Smooth muscle cell (in vitro differentiated cells): ENCODE measurements around the gene TSPAN3. TPM values are rescaled to one million over a fixed set of nuclear protein-coding genes. Genes with fewer than 3 reads are reported as not detected.

Experiments used
- DNase-seq: peaks from one replicate; lab custom pipeline; 2025; ENCODE audit not compliant: unreplicated experiment; lab: John Stamatoyannopoulos, UW
- H2AFZ ChIP-seq: fragments of 200-600 bp; sonication (generic); 2 replicates; pipeline ENCODE4 v1.6.0; 2016; ENCODE audit warnings: antibody characterized with exemption, low read depth, mild to moderate bottlenecking
- H3F3A ChIP-seq: fragments of 200-600 bp; sonication (generic); 2 replicates; pipeline ENCODE4 v1.6.0; 2017; ENCODE audit warnings: antibody characterized with exemption, low read depth
- H3K27ac ChIP-seq: fragments of 200-600 bp; sonication (generic); 2 replicates; pipeline ENCODE4 v1.5.1; 2016; ENCODE audit warnings: low read depth, mild to moderate bottlenecking
- H3K27me3 ChIP-seq: fragments of 200-600 bp; sonication (generic); 2 replicates; pipeline ENCODE4 v1.6.1; 2016; ENCODE audit warnings: low read depth, mild to moderate bottlenecking
- H3K36me3 ChIP-seq: fragments of 200-600 bp; sonication (generic); 2 replicates; pipeline ENCODE4 v1.5.1; 2016; ENCODE audit warnings: low read depth
- H3K4me1 ChIP-seq: fragments of 200-600 bp; sonication (generic); 2 replicates; pipeline ENCODE4 v1.5.1; 2016; ENCODE audit warnings: low read depth
- H3K4me2 ChIP-seq: fragments of 200-600 bp; sonication (generic); 2 replicates; pipeline ENCODE4 v1.6.0; 2016; ENCODE audit warnings: mild to moderate bottlenecking
- H3K4me3 ChIP-seq: fragments of 200-600 bp; sonication (generic); 2 replicates; pipeline ENCODE4 v1.5.1; 2016; ENCODE audit warnings: mild to moderate bottlenecking
- H3K79me2 ChIP-seq: fragments of 200-600 bp; sonication (generic); 2 replicates; pipeline ENCODE4 v1.6.0; 2016; ENCODE audit warnings: low read depth, mild to moderate bottlenecking
- H3K9ac ChIP-seq: fragments of 200-600 bp; sonication (generic); 2 replicates; pipeline ENCODE4 v1.6.0; 2016; ENCODE audit warnings: low read depth
- H3K9me3 ChIP-seq: fragments of 200-600 bp; sonication (generic); replicated peaks from 2 replicates; pipeline ENCODE4 v1.5.1; 2016; ENCODE audit warnings: low read depth
- H4K20me1 ChIP-seq: fragments of 200-600 bp; sonication (generic); 2 replicates; pipeline ENCODE4 v1.6.0; 2016; ENCODE audit warnings: low read depth
- WGBS: methylation state at CpG from one replicate; pipeline ENCODE4 v1.1.7; 2016; ENCODE audit warnings: low lambda C conversion rate; 5-methylcytosine and 5-hydroxymethylcytosine counted together
- polyA plus RNA-seq: library from polyadenylated mRNA; unstranded; fragments of >200 nt; fragmentation: Nextera tagmentation; extraction: Ambion mirVana; gene quantifications from 2 replicates; pipeline ENCODE4 v1.2.1, GENCODE V29; 2016
- total RNA-seq: library from RNA; depleted of rRNA; stranded (reverse); fragments of >200 nt; gene quantifications from 2 replicates; pipeline ENCODE4 v1.2.3, GENCODE V29; 2014
- TF ChIP-seq, protein P1 (sequence below): fragments of 200-600 bp; sonication (generic); IDR thresholded peaks from 2 replicates; pipeline ENCODE4 v1.5.1; 2017; ENCODE audit warnings: borderline replicate concordance, mild to moderate bottlenecking, antibody characterized with exemption; ENCODE audit not compliant: insufficient read depth, poor library complexity, severe bottlenecking

The TSPAN3 gene
- total and polyA plus RNA-seq, 2 experiments from 2014 or later, result 257 to 276 TPM

DNA sequence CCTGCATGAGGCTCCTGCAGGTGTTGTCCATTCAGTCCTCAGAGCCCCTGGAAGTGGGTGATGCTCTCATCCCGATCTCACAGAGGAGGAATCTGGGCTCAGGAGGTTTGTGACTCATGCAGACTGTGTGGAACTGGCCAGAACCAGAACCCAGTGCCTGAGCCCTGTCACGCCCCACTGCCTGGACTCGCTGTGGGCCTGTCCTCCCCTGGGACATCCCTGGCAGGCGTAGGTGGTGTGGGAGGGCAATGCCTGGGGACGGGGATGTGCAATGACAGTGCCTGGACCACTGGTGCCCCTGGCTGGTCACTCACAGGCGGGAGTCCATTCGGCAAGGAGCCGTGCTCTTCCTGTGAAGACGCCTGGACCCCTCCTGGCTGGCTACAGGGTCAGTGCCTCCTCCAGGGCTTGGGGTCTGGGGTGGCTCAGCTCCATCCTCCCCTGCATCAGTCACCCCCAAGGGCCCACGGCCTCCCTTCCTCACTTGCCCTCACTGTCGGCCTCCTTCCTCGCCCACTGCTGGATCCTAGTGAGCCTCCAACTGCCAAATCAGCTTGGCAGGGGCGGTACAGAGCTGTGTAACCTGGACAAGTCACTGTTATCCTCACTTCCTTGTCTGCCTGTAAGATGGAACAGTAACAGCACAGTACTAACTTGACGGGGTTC, 61.1 kb downstream of the TSPAN3 start:
- TF ChIP-seq, protein P1, sequence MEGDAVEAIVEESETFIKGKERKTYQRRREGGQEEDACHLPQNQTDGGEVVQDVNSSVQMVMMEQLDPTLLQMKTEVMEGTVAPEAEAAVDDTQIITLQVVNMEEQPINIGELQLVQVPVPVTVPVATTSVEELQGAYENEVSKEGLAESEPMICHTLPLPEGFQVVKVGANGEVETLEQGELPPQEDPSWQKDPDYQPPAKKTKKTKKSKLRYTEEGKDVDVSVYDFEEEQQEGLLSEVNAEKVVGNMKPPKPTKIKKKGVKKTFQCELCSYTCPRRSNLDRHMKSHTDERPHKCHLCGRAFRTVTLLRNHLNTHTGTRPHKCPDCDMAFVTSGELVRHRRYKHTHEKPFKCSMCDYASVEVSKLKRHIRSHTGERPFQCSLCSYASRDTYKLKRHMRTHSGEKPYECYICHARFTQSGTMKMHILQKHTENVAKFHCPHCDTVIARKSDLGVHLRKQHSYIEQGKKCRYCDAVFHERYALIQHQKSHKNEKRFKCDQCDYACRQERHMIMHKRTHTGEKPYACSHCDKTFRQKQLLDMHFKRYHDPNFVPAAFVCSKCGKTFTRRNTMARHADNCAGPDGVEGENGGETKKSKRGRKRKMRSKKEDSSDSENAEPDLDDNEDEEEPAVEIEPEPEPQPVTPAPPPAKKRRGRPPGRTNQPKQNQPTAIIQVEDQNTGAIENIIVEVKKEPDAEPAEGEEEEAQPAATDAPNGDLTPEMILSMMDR, result no peak
- no peak overlapping the region for H3K27ac ChIP-seq
- DNase-seq, result no peak
- H3K4me2 ChIP-seq, result no peak overlapping the region
- no peaks in the 10 kb centered on the region for H3K36me3 ChIP-seq
- H3K4me1 ChIP-seq, result no peaks in the 10 kb centered on the region
- WGBS, result 87% methylated on average over 14 of the region's 14 CpGs
- no peak overlapping the region for H2AFZ ChIP-seq
- no peaks in the 10 kb centered on the region for H3K79me2 ChIP-seq
- H4K20me1 ChIP-seq, result no peaks in the 10 kb centered on the region
- no peaks in the 10 kb centered on the region for H3K9me3 ChIP-seq
- H3K27me3 ChIP-seq, result no peaks in the 10 kb centered on the region
- H3K9ac ChIP-seq, result no peak overlapping the region
- H3K4me3 ChIP-seq, result no peak overlapping the region
- H3F3A ChIP-seq, result no peaks in the 10 kb centered on the region

DNA sequence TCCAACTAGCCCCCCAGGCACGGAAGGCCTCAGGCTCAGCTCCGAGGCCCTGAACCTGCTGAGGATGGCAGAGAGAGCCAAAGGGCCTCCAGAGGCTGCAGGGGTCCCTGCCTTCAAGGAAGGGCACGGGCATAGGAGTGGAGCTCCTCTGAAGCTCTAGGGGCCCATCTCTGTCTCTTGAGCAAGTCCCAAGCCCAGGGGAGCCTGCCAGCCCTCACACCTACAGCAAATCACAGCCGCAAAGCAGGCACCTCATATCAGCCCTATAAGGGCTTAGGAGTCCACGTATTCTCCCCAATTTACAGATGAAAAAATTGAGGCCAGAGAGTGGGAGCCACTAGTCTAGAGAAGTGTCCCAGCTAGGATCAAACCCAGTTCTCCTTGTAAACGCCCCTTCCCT, 61.7 kb downstream of the TSPAN3 start:
- TF ChIP-seq, protein P1, result no peak

DNA sequence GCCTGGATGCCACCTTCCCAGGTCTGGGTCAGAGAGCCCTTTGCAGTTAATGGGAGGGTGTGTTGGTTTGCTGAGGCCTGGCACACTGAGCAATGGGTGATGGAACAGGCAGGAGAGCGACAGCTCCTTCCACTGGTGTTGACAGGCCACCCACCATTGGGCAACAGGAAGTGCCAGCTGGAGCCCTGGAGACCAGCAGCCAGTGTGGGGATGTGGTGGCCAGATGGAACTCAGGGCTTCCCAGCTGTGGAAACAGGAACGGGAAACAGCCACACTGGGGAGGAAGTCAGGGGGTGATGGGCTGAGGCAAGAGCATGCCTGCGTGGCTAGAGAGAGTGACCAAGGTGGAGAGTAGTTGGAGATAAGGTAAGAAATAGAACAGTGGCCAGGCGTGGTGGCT, 66.7 kb downstream of the TSPAN3 start:
- Histone ChIP-seq H3K9ac (no peak overlapping the region), H3K79me2 (no peaks in the 10 kb centered on the region), H3K4me3 (no peak overlapping the region), H3K4me2 (no peak overlapping the region), H2AFZ (no peak overlapping the region), H3K9me3 (no peaks in the 10 kb centered on the region), H3F3A (no peaks in the 10 kb centered on the region), H3K27ac (no peak overlapping the region), H3K4me1 (no peaks in the 10 kb centered on the region), H4K20me1 (no peaks in the 10 kb centered on the region), H3K36me3 (no peaks in the 10 kb centered on the region), H3K27me3 (no peaks in the 10 kb centered on the region)
- TF ChIP-seq, protein P1, result no peak
- WGBS, result 91% methylated on average over 4 of the region's 4 CpGs
- no peak for DNase-seq

More for the DNA sequence above, 61.7 kb downstream of the TSPAN3 start:
- no peaks in the 10 kb centered on the region for H3K4me1 ChIP-seq
- 89% methylated on average over 6 of the region's 6 CpGs for WGBS
- H4K20me1 ChIP-seq, result no peaks in the 10 kb centered on the region
- no peak overlapping the region for H3K9ac ChIP-seq
- H3K4me3 ChIP-seq, result no peak overlapping the region
- no peak overlapping the region for H3K4me2 ChIP-seq
- no peak overlapping the region for H3K27ac ChIP-seq
- no peak overlapping the region for H2AFZ ChIP-seq
- H3K27me3 ChIP-seq, result no peaks in the 10 kb centered on the region
- H3K9me3 ChIP-seq, result no peaks in the 10 kb centered on the region
- H3K79me2 ChIP-seq, result no peaks in the 10 kb centered on the region
- DNase-seq, result no peak
- H3F3A ChIP-seq, result no peaks in the 10 kb centered on the region
- H3K36me3 ChIP-seq, result no peaks in the 10 kb centered on the region
